GM19238 (cell line): ENCODE results near the gene ADH1B.
A peak's percentile ranks its signal among the peaks of the same experiment; 100 is the strongest.
"Not testable (repeated sequence)": the region's sequence is repeated elsewhere in the genome, so short reads cannot be mapped to it uniquely, and the experiment has no call there.

Source experiments
- DNase-seq: peaks from one replicate; pipeline ENCODE4 v3.0.0; 2011; ENCODE audit warnings: low spot score; ENCODE audit not compliant: insufficient read length

The ADH1B gene

DNA sequence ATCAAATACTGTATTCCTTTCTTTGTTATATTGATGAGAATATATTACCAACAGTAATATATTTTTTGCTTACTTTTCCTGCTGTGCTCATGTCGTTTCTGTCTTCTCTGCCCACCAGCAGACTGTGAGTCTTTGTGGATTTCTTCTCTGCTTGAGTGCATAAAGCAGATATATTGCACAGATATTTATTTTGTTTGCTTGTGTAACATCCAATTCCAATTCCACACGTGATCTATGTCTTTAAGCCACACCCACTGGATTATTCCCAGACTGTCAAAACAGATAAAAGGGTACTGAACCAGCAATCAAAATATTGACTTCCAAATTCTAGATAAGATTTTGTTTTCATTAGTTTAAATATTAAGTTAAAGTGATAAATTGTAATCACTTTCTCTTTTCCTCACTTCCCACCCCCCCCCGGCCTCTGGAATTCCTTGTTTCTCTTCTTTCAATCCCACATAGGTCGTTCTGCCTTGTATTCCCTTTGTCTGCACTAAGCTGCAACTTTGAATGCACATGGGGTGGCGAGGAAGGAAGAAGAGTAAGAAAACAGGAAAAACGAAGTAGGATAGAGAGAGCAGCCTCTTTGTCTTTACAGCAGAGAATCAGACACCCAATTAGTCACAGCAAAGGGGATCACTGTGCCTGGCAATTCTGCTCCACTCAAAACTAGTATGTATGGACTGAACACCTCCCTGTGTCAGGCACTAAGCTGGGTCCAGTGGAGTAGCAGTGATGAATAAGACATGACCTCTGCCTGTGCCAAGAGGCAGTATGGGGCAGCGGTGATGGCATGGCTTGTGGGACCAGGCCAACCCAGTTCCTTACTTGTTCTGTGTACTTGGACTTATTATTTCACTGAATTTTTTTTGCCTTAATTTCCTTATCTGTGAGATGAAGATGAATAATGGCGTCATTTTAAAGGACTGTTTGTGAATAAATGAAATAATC lies at the start of gene ADH1B:
Gene ADH1B, minus strand, starts transcription at position 161 of the 951 bp plus-strand sequence. Its CDS starts 70 bp downstream, at position 91.
- no peak for DNase-seq

DNA sequence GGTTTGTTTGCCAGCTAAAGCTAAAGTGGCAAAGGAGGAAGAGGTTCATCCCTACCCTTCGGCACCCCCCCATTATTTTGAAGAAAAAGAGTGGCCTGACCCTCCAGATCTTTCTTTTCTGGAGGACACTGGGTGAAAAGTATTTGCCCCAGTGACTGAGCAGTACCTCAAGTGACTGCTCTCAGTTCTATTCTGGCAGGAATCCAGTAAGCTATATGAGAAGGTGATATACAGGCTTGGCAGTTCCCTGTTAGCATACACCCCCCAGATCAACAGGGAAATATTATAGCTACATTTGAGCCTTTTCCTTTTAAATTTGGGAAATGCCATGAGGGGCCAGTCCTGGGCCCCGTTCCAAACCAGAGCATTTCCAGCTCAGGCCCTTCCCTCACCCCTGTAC lies 46.6 kb upstream of the ADH1B start:
- not testable (repeated sequence) for DNase-seq

DNA sequence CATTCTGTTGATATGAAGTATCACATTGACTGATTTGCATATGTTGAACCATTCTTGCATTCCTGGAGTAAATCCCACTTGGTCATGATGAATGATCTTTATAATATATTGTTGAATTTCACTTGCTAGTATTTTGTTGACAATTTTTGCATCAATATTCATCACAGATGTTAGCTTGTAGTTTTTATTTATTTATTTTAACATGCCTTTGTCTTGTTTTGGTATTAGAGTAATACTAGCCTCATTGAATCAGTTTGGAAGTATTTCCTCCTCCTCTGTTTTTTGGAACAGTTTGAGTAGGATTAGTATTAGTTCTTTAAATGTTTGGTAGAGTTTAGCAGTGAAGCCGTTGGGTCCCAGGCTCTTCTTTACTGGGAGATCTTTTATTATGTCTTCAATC lies 45.3 kb upstream of the ADH1B start:
- no peak for DNase-seq

DNA sequence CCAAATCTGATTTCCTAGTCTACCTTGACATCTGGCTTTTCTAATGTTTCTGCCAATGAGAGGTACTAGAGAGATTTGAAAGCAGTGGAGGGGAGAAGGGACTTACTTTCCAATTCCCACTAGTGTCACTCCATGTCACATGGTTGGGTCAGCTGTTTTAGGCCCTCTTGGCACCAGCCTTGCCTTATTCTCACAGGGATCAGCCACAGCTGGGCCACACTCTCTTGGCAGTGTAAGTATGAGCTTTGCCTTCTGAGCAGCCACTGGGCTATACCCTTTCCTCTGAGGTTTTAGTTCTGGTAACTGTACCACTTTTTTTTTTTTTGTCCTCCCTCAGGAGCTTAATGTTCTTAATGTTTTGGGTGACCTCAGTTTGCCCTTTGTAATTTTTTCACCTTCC lies 41.6 kb upstream of the ADH1B start:
- DNase-seq: no peak

DNA sequence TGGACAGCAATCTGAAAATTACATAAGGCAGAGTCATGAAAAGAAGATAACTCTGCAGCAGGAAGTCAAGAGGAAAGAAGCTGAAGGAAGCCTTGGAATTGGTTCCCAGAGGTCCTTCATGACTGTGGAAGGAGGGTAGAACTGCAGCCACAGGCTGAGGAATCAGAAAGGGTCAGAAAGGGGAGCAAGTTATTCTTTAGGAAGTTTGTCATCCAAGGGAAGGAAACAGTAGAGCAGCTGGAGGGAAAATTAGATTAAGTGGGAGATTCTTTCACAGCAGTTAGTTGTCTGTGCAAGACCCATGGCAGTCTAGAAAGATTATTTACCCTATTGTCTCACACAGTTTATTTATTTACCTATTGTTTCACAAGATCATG lies 40.7 kb upstream of the ADH1B start:
- no peak for DNase-seq

DNA sequence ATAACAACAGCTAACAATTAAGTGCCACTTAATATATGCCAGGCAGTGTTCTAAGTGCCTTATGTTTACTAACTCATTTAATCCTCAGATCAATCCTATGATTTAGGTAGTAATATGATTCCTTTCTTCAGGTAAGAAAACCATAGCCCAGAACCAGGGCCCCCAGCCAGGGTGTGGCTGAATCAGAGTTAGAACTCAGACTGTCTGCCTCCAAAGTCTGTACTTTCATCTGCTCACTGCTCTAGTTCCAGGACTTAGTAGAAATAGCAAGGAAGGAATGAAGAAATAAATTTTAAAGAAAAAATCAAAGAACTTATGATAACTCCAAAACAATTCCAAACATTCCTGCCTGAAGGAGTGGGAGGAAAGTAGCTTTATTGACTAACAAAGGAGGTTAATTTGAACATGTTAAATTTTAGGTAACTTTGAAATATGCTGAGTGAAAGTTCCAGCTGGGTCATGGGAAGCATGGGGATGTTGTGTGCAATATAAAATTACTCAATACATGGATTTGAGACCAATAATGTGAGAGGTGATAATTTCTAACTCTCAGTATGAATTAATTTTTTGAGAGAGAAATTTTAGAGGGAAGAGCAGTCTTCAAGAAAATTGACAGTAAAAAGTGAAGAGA lies 40.2 kb upstream of the ADH1B start:
- no peak for DNase-seq

DNA sequence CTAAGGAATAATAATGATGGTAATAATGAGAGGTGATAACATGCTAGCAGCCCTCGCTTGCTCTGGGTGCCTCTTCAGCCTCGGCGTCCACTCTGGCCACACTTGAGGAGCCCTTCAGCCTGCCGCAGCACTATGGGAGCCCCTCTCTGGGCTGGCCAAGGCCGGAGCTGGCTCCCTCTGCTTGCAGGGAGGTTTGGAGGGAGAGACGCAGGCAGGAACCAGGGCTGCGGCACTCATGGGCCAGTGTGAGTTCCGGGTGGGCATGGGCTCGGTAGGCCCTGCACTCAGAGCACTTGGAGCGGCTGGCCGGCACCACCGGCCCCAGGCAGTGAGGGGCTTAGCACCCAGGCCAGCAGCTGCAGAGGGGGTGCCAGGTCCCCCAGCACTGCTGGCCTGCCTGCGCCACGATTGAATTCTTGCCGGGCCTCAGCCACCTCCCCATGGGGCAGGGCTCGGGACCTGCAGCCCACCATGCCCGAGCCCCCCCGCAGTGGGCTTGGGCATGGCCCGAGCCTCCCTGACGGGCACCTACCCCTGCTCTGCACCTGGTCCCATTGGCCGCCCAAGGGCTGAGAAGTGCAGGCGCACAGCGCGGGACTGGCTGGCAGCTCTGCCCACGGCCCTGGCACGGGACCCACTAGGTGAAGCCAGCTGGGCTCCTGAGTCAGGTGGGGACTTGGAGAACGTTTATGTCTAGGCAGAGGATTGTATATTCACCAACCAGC lies 38.4 kb upstream of the ADH1B start:
- DNase-seq: no peak

DNA sequence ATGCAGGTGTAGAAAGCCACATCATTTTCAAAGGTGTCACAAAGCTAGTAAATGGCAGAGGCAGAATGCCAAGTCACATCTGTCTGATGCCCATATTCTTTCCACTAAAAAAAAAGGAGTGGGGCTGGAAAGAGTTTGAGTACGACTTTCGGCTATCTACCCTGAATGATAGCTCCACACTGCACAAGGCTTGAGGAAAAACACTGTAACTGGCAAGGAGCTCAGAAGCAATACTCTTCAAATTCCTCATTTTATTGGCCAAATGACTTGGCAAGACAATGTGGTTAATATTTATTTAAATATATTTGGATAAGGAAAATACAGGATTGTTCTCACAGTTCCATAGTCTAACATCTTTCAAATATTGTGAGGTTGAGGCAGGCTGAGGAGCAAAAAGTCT lies 36.7 kb upstream of the ADH1B start:
- DNase-seq: no peak

DNA sequence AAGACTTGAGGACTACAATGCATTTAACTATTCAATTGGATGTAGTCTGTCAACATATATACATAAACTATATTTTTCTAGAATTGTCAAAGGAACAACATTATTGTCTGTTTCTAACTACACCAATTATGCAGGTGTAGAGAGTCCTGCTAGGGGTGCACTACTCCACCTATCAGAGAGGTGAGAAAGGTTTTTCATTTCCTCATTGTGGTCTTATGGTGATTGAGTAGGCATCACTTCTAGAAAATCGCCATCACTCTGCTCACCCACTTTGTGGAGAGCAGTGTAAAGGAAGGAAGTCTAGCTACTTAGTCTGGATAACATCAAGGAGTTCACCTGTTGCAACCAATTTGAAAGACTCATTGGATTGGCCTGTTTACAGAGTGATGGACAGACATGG lies 35.8 kb upstream of the ADH1B start:
- DNase-seq: peak; percentile 16

DNA sequence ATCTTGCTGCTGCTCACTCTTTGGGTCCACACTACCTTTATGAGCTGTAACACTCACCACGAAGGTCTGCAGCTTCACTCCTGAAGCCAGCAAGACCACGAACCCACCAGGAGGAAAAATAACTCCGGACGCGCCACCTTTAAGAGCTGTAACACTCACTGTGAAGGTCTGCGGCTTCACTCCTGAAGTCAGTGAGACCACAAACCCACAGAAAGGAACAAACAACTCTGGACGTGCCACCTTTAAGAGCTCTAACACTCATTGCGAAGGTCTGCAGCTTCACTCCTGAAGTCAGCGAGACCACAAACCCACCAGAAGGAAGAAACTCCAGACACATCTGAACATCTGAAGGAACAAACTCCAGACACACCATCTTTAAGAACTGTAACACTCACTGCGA lies 34.9 kb upstream of the ADH1B start:
- not testable (repeated sequence) for DNase-seq

DNA sequence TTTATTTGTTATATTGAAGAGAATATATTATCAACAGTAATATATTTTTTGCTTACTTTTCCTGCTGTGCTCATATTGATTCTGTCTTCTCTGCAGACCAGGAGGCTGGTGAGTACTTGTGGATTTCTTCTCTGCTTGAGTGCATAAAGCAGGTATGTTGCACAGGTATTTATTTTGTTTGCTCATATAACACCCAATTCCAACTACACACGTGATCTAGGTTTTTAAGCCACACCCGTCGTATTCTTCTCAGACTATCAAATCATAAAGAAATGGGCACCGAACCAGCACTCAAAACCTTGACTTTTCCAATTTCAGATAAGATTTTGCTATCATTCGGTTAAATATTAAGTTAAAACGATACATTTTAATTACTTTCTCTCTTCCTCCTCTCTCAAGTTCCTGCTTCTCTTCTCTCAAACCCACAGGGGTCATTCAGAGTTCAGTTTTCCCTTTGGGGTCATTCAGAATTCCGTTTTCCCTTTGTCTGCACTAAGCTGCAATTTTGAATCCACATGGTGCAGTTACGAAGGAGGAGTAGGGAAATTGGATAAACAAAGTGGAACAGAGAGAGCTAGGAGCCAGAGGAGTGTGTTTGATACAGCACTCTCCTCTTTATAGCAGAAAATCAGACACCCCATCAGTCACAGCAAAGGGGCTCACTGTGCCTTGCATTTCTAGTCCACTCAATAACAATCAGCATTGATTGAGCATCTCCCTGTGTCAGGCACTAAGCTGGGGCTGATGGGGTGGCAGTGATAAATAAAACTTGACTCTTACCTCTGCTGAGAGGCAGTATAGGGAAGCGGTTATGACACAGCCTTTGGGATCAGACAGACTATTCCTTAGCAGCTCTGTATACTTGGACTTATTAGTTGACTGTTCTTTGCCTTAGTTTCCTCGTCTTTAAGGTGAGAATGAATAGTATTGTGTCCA lies 31.7 kb upstream of the ADH1B start, which contains the start of gene ADH1C:
Gene ADH1C, minus strand, starts transcription at position 145 of the 936 bp plus-strand sequence. Its CDS starts 71 bp downstream, at position 74.
- DNase-seq: no peak

DNA sequence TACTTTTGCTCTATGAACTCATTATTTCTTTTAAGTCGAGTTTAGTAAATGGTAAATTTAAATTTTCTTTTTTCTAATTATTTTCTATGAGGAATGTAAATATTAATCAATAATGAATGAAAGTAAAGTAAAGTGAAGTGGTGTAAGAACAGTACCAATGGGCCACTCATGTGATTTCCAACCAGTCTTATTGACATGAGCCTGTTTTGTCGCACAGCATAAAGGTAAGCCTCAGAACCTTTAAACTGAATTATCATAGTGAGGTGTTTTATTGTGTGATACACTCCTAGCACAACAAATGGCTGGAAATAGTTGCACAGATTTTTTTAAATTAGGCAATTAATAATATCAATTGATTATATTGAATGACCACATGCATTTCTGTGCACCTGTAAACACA lies 30.3 kb upstream of the ADH1B start:
- no peak for DNase-seq

DNA sequence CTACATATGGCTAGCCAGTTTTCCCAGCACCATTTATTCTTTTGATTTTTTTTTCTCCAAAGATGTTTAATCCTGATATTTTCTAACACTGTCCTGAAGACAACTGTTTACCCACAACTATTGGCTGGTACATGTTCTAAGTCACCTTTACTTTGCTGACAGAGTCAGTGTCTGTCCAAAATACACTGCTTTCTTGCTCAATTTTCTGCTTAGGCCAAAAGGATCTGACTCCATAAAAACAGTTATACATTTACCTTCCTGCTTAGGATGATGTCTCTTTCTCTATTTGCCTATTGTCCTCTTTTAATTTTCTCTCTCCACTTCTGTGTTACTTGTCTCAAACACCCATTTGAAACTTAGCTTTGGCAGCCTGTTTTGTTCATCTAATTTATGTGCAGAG lies 28.1 kb upstream of the ADH1B start:
- DNase-seq: no peak

DNA sequence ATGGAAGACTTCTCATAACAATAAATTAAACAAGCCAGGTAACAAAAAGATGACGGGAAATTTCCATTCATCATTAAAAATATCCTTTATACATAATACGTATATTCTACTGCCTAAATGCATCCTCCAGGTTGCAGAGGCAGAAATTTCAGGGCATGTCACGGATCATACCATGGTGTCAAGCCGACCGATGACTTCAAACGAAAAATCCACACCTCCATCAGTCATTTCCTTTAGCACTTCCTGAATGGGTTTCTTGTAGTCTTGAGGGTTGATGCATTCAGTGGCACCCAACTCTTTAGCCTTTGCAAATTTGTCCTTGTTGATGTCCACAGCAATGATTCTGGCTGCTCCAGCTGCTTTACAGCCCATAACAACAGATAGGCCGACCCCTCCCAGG lies 21.4 kb upstream of the ADH1B start:
- DNase-seq: not testable (repeated sequence)

DNA sequence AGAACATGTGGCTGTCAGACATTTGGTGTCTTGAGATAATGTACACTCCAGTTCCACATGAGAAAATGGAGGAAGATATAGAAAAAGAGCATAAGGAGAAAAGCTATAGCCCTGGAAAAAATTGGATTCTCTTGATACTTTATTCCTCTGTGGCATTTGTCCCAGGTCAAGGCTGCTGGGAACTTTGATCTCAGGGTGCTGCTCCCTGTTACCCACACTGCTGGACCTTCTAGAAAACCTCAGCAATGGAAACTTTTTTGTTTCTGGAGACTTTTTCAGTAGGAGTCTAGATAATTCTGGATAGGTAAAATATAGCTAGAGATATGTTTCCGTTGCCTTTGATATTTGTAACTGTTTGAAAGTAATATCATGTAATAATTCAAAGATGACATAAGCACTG lies 20.2 kb upstream of the ADH1B start:
- DNase-seq: no peak

DNA sequence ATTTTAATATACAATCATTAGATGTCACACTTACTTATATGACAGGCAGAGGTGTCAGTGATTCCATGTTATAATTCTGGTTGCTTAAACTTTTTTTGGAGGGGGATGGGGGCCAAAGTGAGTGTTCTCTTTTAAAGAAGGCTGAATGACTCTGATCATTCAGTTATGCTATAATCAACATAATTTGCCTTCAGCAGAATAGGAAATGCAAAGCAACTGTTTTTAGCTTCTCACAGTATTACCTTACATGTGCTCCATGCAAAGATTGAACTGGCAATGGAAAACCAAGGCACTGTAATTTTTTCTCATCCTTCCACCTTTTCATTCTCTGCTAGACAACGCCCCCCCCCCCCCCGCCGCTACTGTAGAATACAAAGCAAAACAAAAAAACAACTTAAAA lies 18.0 kb upstream of the ADH1B start:
- no peak for DNase-seq

DNA sequence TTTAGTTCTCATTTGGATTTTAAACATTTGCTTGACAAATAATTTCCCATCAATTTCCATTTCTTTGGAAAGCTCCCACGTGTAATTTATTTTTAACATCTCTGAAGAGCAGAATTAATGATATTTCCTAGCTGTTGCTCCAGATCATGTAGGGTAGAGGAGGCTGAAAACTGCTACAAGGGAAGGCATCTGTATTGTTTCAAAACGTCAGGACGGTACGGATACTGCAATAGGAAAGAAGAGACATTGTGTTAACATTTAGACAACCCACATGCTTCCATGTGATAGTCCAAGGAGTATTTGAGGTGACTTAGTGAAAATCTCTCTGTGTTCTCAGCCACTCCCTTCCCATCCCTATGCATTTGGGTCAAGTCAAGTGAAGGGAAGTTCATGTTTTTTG lies 15.4 kb upstream of the ADH1B start:
- DNase-seq: no peak

DNA sequence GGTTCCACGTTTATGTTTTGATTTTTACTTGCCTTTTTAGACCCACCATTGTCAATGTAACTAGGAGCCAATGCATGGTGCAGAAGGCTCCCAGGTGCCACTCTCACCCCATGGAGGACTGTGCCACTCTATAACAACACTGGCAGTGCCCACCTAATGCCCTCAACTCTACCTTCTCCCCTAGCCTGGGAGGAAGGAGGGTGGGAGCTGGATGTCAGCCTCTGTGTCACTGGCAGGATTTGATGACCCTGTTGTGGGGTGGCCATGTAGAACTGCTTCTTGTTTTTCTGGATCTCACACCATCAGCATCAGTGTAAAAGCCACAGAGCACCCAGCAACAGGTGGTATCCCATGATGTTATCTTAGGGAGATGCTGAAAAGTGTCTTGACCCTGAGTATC lies 13.7 kb upstream of the ADH1B start:
- no peak for DNase-seq

DNA sequence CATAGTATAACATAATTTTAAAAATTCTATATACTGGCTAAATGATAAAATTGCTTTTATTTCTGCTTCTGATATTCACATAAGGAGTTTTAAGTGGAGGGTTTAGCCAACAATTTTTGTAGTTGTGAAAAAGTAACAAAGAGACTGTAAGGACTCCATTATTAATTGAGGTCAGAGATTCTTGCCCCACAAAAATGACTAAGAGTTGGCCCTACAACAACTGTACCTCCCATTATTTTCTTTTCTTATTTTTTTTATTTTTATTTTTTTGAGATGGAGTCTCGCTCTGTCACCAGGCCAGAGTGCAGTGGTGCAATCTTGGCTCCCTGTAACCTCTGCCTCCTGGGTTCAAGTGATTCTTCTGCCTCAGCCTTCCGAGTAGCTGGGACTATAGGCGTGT lies 9.4 kb upstream of the ADH1B start:
- no peak for DNase-seq

DNA sequence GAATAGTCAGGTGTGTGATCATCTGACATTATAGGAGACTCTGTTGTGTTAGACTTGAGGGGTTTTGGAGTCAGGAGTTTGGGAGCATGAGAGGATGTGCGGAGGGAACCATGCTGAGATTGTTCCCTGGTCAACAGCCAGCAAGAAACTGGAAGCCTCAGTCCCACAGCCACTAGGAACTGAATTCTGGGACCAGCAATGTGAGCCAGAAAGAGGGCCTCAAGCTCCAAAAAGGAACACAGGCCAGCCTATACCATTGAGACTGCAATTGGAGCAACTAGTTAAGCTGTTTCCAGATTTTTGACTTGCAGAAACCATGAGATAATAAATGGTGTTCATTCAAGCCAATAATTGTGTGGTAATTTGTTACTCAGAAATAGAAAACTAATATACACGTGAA lies 8.7 kb upstream of the ADH1B start:
- DNase-seq: no peak

DNA sequence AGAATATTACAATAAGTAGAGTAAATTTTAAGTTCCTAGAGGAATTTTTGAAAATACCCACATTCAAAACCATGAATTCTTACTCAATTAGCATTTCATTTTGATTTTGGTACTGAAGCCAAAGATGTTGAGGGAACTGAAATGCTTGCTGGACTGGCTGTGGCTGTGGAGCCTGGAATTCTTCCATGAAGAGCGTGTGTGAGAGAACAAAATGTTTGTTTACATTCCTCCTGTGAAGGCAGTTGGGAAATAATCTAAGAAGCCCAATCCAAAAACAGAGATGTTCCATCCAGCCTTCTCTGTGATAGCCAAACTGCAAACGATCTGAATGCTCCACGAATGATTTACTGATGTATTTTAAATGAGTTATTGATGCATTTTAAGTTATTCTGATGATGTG lies 3.8 kb upstream of the ADH1B start:
- DNase-seq: no peak
